Neuronal stem cell (in vitro differentiated cells): ENCODE measurements around the gene RTN4RL1.

Experiments
- DNase-seq: peaks from one replicate; pipeline ENCODE4 v3.0.0-alpha.2; 2013; ENCODE audit warnings: low spot score
- H2AFZ ChIP-seq: one replicate; pipeline ENCODE4 v1.6.1; 2013; ENCODE audit warnings: mild to moderate bottlenecking, low read length, inconsistent platforms
- H2AK5ac ChIP-seq: 2 replicates; pipeline ENCODE4 v1.6.1; 2013; ENCODE audit warnings: low read depth, mild to moderate bottlenecking, inconsistent platforms, low read length, moderate library complexity, mixed read lengths
- H2BK120ac ChIP-seq: 2 replicates; pipeline ENCODE4 v1.6.1; 2013; ENCODE audit warnings: low read depth, mild to moderate bottlenecking, inconsistent platforms, low read length, moderate library complexity, mixed read lengths
- H2BK12ac ChIP-seq: one replicate; pipeline ENCODE4 v1.6.1; 2013; ENCODE audit warnings: low read length, inconsistent platforms
- H2BK15ac ChIP-seq: 2 replicates; pipeline ENCODE4 v1.6.1; 2013; ENCODE audit warnings: mild to moderate bottlenecking, low read length, inconsistent platforms, mixed read lengths
- H2BK5ac ChIP-seq: one replicate; pipeline ENCODE4 v1.6.1; 2013; ENCODE audit warnings: inconsistent platforms, mild to moderate bottlenecking, low read length, moderate library complexity
- H3K14ac ChIP-seq: one replicate; pipeline ENCODE4 v1.6.1; 2013; ENCODE audit warnings: low read length, inconsistent platforms
- H3K18ac ChIP-seq: 2 replicates; pipeline ENCODE4 v1.6.1; 2013; ENCODE audit warnings: low read length, inconsistent platforms
- H3K23ac ChIP-seq: 2 replicates; pipeline ENCODE4 v1.6.1; 2013; ENCODE audit warnings: low read depth, mild to moderate bottlenecking, mixed read lengths, low read length, inconsistent platforms; ENCODE audit not compliant: poor library complexity
- H3K27ac ChIP-seq: replicated peaks from 3 replicates; pipeline ENCODE4 v1.5.1; 2013; ENCODE audit warnings: low read length, inconsistent platforms
- H3K27me3 ChIP-seq, 3 experiments: 2 replicates each; pipeline ENCODE4 v1.6.1; 2013; ENCODE audit warnings: low read length in 3 of 3, mild to moderate bottlenecking in 2 of 3, inconsistent platforms in 1 of 3, low read depth in 1 of 3, mixed read lengths in 1 of 3, moderate library complexity in 1 of 3; ENCODE audit not compliant: control insufficient read depth in 3 of 3, insufficient read depth in 3 of 3
- H3K36me3 ChIP-seq, 2 donors: replicated peaks in 1 of 2; 2 replicates each; pipeline ENCODE4 v1.6.1; 2013; ENCODE audit warnings: low read length in 2 of 2; ENCODE audit not compliant: control insufficient read depth in 2 of 2, insufficient read depth in 2 of 2
- H3K4ac ChIP-seq: 2 replicates; pipeline ENCODE4 v1.6.1; 2013; ENCODE audit warnings: inconsistent platforms, mild to moderate bottlenecking, low read length, moderate library complexity
- H3K4me1 ChIP-seq, 2 donors: 1 replicate in 1 of 2; 2 replicates in 1 of 2; pipeline ENCODE4 v1.6.1; 2013; ENCODE audit warnings: low read length in 2 of 2, low read depth in 1 of 2; ENCODE audit not compliant: control insufficient read depth in 2 of 2, insufficient read depth in 1 of 2
- H3K4me2 ChIP-seq: one replicate; pipeline ENCODE4 v1.6.1; 2013; ENCODE audit warnings: mild to moderate bottlenecking, low read length, inconsistent platforms; ENCODE audit not compliant: insufficient read depth, poor library complexity, severe bottlenecking
- H3K4me3 ChIP-seq, 2 donors: 2 replicates each; pipeline ENCODE4 v1.5.1; 2013; ENCODE audit warnings: low read length in 2 of 2, mild to moderate bottlenecking in 2 of 2, inconsistent platforms in 1 of 2, moderate library complexity in 1 of 2
- H3K79me1 ChIP-seq: one replicate; pipeline ENCODE4 v1.6.1; 2013; ENCODE audit warnings: low read depth, mild to moderate bottlenecking, inconsistent platforms, low read length, moderate library complexity
- H3K9ac ChIP-seq: one replicate; pipeline ENCODE4 v1.6.1; 2013; ENCODE audit warnings: mild to moderate bottlenecking, low read depth, low read length, inconsistent platforms; ENCODE audit not compliant: poor library complexity
- H3K9me3 ChIP-seq, 2 donors: replicated peaks in 1 of 2; 2 replicates each; pipeline versions ENCODE3 to v1.6.1; 2013; ENCODE audit warnings: low read length in 2 of 2, mild to moderate bottlenecking in 2 of 2, inconsistent platforms in 1 of 2, low read depth in 1 of 2, mixed read lengths in 1 of 2, moderate library complexity in 1 of 2; ENCODE audit not compliant: control insufficient read depth in 2 of 2, insufficient read depth in 1 of 2
- H4K8ac ChIP-seq: one replicate; pipeline ENCODE4 v1.6.1; 2013; ENCODE audit warnings: low read depth, mild to moderate bottlenecking, inconsistent platforms, low read length, moderate library complexity
- H4K91ac ChIP-seq: one replicate; pipeline ENCODE4 v1.6.1; 2013; ENCODE audit warnings: low read length, low read depth, mild to moderate bottlenecking, inconsistent platforms; ENCODE audit not compliant: poor library complexity
- WGBS, 2 donors: extraction: QIAGEN DNeasy Blood & Tissue Kit; methylation state at CpG; one replicate each; pipeline ENCODE4 v1.1.7; 2013; ENCODE audit warnings: missing lambda C conversion rate in 2 of 2, mixed read lengths in 1 of 2; ENCODE audit not compliant: insufficient read length in 2 of 2, insufficient replicate concordance in 1 of 2; ENCODE audit errors: extremely low coverage in 2 of 2; 5-methylcytosine and 5-hydroxymethylcytosine counted together

RTN4RL1 gene

DNA sequence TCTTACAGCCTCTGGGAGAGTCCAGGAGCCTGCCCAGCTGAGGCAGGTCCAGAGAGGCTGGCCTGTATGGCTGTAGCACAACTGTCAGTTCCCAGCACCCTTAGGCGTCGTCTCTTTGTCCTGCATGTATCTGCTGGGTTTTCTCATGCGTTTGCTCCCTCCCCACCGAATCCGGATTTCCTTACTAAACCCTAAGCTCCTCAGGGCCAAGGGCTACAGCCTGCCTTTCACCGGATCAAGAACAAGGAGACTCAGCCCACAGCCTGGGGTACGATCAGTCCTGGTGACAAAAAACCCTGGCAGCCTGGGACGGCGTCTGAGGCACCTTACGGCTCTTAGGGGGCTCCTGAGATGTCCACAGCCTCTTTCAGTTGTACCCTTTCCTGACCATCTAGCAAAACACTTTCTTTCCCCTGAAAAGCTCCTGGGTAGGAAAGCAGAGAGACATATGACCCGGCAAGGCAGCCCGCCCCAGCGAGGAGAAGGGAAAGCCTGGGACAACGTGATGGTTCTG is 42.0 kb upstream of the RTN4RL1 start:
- no peak overlapping the region for H3K27ac ChIP-seq
- H3K79me1 ChIP-seq = peaks cover 5% of the 10 kb centered on the region
- no peak overlapping the region for H3K4me3 ChIP-seq
- H3K4me1 ChIP-seq = peaks cover 4 to 17% of the 10 kb centered on the region in 2 donors
- peaks cover 26 to 93% of the 10 kb centered on the region in 2 donors for H3K36me3 ChIP-seq
- WGBS, 2 donors = no CpG with 5 or more reads among the region's 14 CpGs
- H2BK12ac ChIP-seq = no peak overlapping the region
- no peak overlapping the region for H3K4ac ChIP-seq
- H3K9me3 ChIP-seq = peaks cover 0 to 2% of the 10 kb centered on the region in 2 donors
- no peak overlapping the region for H3K14ac ChIP-seq
- no peak overlapping the region for H3K9ac ChIP-seq
- no peak overlapping the region for H2AFZ ChIP-seq
- no peak overlapping the region for H3K18ac ChIP-seq
- H3K23ac ChIP-seq = no peak overlapping the region
- H3K4me2 ChIP-seq = no peak overlapping the region
- H2BK120ac ChIP-seq = no peak overlapping the region
- no peak overlapping the region for H2AK5ac ChIP-seq
- no peak for DNase-seq
- no peak overlapping the region for H4K8ac ChIP-seq
- no peaks in the 10 kb centered on the region for H3K27me3 ChIP-seq
- no peak overlapping the region for H2BK5ac ChIP-seq
- H2BK15ac ChIP-seq = no peak overlapping the region
- H4K91ac ChIP-seq = no peak overlapping the region

- H4K91ac ChIP-seq = no peak overlapping the region
- H2BK120ac ChIP-seq = no peak overlapping the region
- H3K9me3 ChIP-seq = peaks cover 0 to 2% of the 10 kb centered on the region in 2 donors
- no peak overlapping the region for H4K8ac ChIP-seq
- H3K18ac ChIP-seq = no peak overlapping the region
- H3K14ac ChIP-seq = peak overlapping the region; percentile 47
- peak overlapping the region; percentile 61 for H3K4ac ChIP-seq
- no peak overlapping the region for H3K4me2 ChIP-seq
- H2AFZ ChIP-seq = no peak overlapping the region
- peaks cover 30 to 93% of the 10 kb centered on the region in 2 donors for H3K36me3 ChIP-seq
- no peak overlapping the region for H2BK5ac ChIP-seq
- H2BK12ac ChIP-seq = no peak overlapping the region
- no CpG with 5 or more reads among the region's 10 CpGs for WGBS, 2 donors
- DNase-seq = no peak
- peak overlapping the region; percentile 44 for H3K9ac ChIP-seq
- H3K27ac ChIP-seq = no peak overlapping the region
- H3K79me1 ChIP-seq = peaks cover 8% of the 10 kb centered on the region
- H3K27me3 ChIP-seq = peaks cover 0 to 3% (median 0%) of the 10 kb centered on the region in 3 experiments
- H3K23ac ChIP-seq = no peak overlapping the region
- H3K4me1 ChIP-seq = peaks cover 4 to 17% of the 10 kb centered on the region in 2 donors
- H2AK5ac ChIP-seq = no peak overlapping the region
- H2BK15ac ChIP-seq = no peak overlapping the region
- H3K4me3 ChIP-seq = peak overlapping the region in 1 of 2 donors; percentile 55
Measured at GRCh38 chr17:2065949-2066400, 40.8 kb upstream of the RTN4RL1 start.

GRCh38 chr17:2064980-2065785 is 40.0 kb upstream of the RTN4RL1 start:
- no CpG with 5 or more reads among the region's 24 CpGs for WGBS, 2 donors

DNA sequence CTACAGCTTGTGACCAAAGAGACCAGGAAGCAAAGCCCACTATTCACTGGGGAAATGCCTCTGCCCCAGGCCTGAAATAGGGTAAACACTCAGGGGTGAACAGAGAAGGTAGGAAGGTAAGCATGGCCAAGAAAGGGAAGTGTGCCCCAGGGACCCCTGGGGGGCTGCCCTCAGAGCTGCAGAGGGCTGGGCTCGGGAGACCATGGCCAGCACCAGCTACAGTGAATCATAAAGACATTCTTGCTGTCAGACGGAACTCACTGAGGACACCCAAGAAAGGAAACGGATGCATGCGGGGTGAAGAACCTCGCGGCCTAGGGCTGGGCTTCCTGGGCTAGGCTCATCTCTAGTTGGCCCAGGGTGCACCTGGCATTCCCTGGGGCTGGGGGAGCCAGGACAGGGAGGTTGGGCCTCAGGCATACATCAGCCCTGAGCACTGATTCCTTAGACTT is 39.4 kb upstream of the RTN4RL1 start:
- H3K36me3 ChIP-seq = peaks cover 30 to 91% of the 10 kb centered on the region in 2 donors
- DNase-seq = no peak
- no peak overlapping the region for H3K14ac ChIP-seq
- WGBS, 2 donors = no CpG with 5 or more reads among the region's 6 CpGs
- H3K4me2 ChIP-seq = no peak overlapping the region
- no peak overlapping the region for H3K4ac ChIP-seq
- H4K8ac ChIP-seq = no peak overlapping the region
- no peak overlapping the region for H2BK12ac ChIP-seq
- H2BK15ac ChIP-seq = no peak overlapping the region
- no peak overlapping the region for H3K9ac ChIP-seq
- no peak overlapping the region for H4K91ac ChIP-seq
- H3K9me3 ChIP-seq = peaks cover 0 to 2% of the 10 kb centered on the region in 2 donors
- H3K79me1 ChIP-seq = peaks cover 8% of the 10 kb centered on the region
- H3K23ac ChIP-seq = peak overlapping the region; percentile 55
- no peak overlapping the region for H2BK5ac ChIP-seq
- no peak overlapping the region for H2AK5ac ChIP-seq
- H3K27ac ChIP-seq = no peak overlapping the region
- H3K4me1 ChIP-seq = peaks cover 4 to 17% of the 10 kb centered on the region in 2 donors
- H3K4me3 ChIP-seq = no peak overlapping the region
- peaks cover 0 to 17% (median 8%) of the 10 kb centered on the region in 3 experiments for H3K27me3 ChIP-seq
- no peak overlapping the region for H2BK120ac ChIP-seq
- H3K18ac ChIP-seq = peak overlapping the region; percentile 48
- no peak overlapping the region for H2AFZ ChIP-seq

More at GRCh38 chr17:2064980-2065785, 40.0 kb upstream of the RTN4RL1 start:
- no peak overlapping the region for H3K14ac ChIP-seq
- H2BK15ac ChIP-seq = no peak overlapping the region
- H4K8ac ChIP-seq = no peak overlapping the region
- H4K91ac ChIP-seq = no peak overlapping the region
- peaks cover 4 to 17% of the 10 kb centered on the region in 2 donors for H3K4me1 ChIP-seq
- peaks cover 30 to 92% of the 10 kb centered on the region in 2 donors for H3K36me3 ChIP-seq
- H3K4ac ChIP-seq = no peak overlapping the region
- H3K79me1 ChIP-seq = peaks cover 8% of the 10 kb centered on the region
- H3K4me3 ChIP-seq = no peak overlapping the region
- no peak overlapping the region for H3K4me2 ChIP-seq
- H3K18ac ChIP-seq = peak overlapping the region; percentile 48
- H2BK12ac ChIP-seq = no peak overlapping the region
- peak overlapping the region; percentile 56 for H3K9ac ChIP-seq
- no peak for DNase-seq
- H2AK5ac ChIP-seq = no peak overlapping the region
- no peak overlapping the region for H2BK5ac ChIP-seq
- H3K27me3 ChIP-seq = peaks cover 0 to 11% (median 2%) of the 10 kb centered on the region in 3 experiments
- H2AFZ ChIP-seq = no peak overlapping the region
- no peak overlapping the region for H2BK120ac ChIP-seq
- H3K23ac ChIP-seq = peak overlapping the region; percentile 69
- peaks cover 0 to 2% of the 10 kb centered on the region in 2 donors for H3K9me3 ChIP-seq
- no peak overlapping the region for H3K27ac ChIP-seq
